ENCODE data around the gene OR10G4.
"Not testable (repeated sequence)": the region's sequence is repeated elsewhere in the genome, so short reads cannot be mapped to it uniquely, and the experiment has no call there.

The OR10G4 gene

DNA sequence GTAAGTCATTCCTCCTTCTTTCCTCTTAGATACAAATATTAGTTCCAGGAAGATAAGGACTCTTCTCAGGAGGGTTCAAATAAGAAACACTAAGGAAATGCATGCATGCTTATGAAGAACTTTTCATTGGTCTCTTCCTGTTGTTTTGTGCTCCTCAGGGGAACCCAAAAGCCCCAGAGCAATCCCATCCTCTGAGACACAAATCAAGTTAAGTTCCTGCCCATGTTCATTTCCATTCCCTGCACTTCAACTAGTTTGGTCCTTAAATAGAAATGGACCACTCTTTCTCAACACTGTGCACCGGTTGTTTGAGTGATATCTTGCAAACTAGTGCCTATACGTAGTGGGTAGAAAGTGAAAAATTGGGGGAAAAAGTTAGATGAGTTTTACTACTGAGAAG lies at the start of gene OR10G4:
TSS of gene OR10G4 (plus strand) at position 301 of the 400 bp plus-strand sequence. CDS start 2,578 bp downstream, outside the sequence.
- Mint-ChIP-seq H3K4me3 (no peak within 1 kb of the TSS), H3K27me3 (peaks cover 8% of the 10 kb centered on the region), H3K4me1 (ENCODE audit: low read depth) (no peaks in the 10 kb centered on the region), H3K36me3 (ENCODE audit: low read depth) (no peaks in the 10 kb centered on the region), H3K9me3 (no peaks in the 10 kb centered on the region), H3K27ac (no peak within 1 kb of the TSS)
- no peak for DNase-seq

- no peak for DNase-seq
- Mint-ChIP-seq H3K4me3 (no peak overlapping the region), H3K27ac (no peak overlapping the region), H3K4me1 (ENCODE audit: low read depth) (no peaks in the 10 kb centered on the region), H3K36me3 (ENCODE audit: low read depth) (no peaks in the 10 kb centered on the region), H3K27me3 (no peaks in the 10 kb centered on the region), H3K9me3 (no peaks in the 10 kb centered on the region)
Observed at GRCh38 chr11:123973816-123974215, 39.0 kb upstream of the OR10G4 start.

DNA sequence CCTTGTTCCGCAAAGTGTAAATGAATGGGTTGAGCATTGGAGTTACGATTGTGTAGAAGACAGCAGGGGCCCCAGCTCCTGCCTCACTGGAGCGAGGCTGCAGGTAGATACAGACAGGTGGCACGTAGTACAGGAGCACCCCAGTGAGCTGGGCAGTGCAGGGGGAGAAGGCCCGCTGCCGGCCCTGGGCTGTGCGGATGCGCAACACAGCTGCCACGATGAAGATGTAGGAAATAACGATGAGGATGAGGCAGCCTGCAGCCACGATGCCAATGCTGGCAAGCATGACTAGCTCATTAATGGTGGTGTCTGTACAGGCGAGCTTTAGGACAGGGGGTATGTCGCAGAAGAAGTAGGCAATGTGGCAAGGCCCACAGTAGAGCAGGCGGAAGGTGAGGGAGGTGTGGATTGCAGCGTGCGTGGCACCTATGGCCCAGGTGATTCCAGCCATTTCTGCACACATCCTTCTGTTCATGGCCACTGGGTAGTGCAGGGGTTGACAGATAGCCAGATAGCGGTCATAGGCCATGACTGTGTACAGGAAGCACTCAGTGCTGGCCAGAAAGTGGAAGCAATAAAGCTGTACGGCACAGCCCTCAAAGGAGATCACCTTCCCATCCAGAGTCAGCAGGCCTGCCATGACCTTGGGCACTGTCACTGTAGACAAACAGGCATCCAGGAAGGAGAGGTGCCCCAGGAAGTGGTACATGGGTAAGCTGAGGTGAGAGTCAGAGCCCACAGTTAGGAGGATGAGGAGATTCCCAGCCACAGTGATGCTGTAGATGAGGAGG lies 35.8 kb upstream of the OR10G4 start:
- Mint-ChIP-seq H3K9me3 (no peaks in the 10 kb centered on the region), H3K4me1 (ENCODE audit: low read depth) (no peaks in the 10 kb centered on the region), H3K27me3 (no peaks in the 10 kb centered on the region), H3K27ac (no peak overlapping the region), H3K36me3 (ENCODE audit: low read depth) (no peaks in the 10 kb centered on the region), H3K4me3 (no peak overlapping the region)
- no peak for DNase-seq

DNA sequence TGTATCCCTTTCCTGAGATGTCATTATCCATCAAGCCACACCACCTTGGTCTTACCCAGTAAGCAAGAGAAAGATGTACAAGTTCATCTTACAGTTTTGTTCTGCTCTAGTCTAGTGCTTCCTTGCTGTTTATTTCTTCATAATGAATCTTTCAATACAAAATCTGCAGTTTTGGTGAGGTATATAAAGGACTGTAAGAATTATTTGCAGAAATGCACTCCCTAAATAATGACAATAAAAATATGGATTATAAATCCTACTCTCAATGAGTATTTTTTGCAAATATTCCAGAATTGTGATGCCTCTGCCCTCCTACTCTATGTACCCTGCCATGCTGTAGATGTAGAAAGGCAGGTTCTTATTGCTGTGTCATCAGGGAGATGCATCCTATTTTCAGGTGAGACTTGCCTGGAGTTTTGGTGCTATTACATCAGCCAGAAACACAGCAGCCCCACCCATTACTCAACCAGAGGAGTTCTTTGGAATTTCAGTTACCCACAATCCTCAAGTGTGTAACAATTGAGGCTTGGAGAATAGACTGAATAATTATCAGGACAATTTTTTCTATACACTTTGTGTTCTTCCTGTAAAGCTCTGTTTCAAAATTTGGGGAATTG lies 35.0 kb upstream of the OR10G4 start, which contains the start of gene OR10S1:
TSS of gene OR10S1 (minus strand) at position 51 of the 617 bp plus-strand sequence. CDS start 117 bp downstream, outside the sequence.
- H3K4me3 Mint-ChIP-seq: no peak within 1 kb of the TSS
- H3K27me3 Mint-ChIP-seq: no peaks in the 10 kb centered on the region
- no peak for DNase-seq
- no peaks in the 10 kb centered on the region for H3K4me1 Mint-ChIP-seq (ENCODE audit: low read depth)
- no peak within 1 kb of the TSS for H3K27ac Mint-ChIP-seq
- H3K36me3 Mint-ChIP-seq (ENCODE audit: low read depth): no peaks in the 10 kb centered on the region
- peaks cover 6% of the 10 kb centered on the region for H3K9me3 Mint-ChIP-seq

GRCh38 chr11:123979311-123979710 lies 33.5 kb upstream of the OR10G4 start:
- H3K4me1 Mint-ChIP-seq (ENCODE audit: low read depth): no peaks in the 10 kb centered on the region
- H3K27me3 Mint-ChIP-seq: no peaks in the 10 kb centered on the region
- H3K27ac Mint-ChIP-seq: no peak overlapping the region
- H3K36me3 Mint-ChIP-seq (ENCODE audit: low read depth): no peaks in the 10 kb centered on the region
- H3K9me3 Mint-ChIP-seq: peaks cover 7% of the 10 kb centered on the region
- H3K4me3 Mint-ChIP-seq: no peak overlapping the region
- DNase-seq: no peak

DNA sequence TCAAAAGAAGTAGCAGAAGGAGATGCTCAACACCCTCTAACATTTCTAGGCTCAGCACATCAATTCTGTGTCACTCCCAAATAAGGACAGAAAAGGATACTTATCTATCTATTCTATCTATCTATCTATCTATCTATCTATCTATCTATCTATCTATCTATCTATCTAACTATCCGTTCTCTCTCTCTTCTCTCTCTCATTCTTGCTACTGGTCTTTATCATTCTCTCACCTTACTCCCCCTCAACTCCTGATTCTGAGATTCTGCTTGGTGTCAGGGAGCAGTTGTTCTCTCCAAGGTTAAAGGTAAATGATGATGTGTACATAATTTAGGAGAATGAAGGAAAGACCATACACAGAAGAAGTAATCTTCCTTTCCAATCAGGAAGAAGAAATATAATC lies 17.7 kb upstream of the OR10G4 start, which contains the start of gene OR10G6:
TSS of gene OR10G6 (minus strand) at position 43 of the 400 bp plus-strand sequence. CDS start at position 43, 0 bp downstream.
- Mint-ChIP-seq H3K36me3 (ENCODE audit: low read depth) (no peaks in the 10 kb centered on the region), H3K4me3 (no peak within 1 kb of the TSS), H3K9me3 (no peaks in the 10 kb centered on the region), H3K4me1 (ENCODE audit: low read depth) (no peaks in the 10 kb centered on the region), H3K27ac (no peak within 1 kb of the TSS), H3K27me3 (peaks cover 3% of the 10 kb centered on the region)
- no peak for DNase-seq

- H3K27me3 Mint-ChIP-seq; H3K4me3 Mint-ChIP-seq; H3K9me3 Mint-ChIP-seq; DNase-seq; H3K27ac Mint-ChIP-seq; H3K4me1 Mint-ChIP-seq (ENCODE audit: low read depth); H3K36me3 Mint-ChIP-seq (ENCODE audit: low read depth): not testable (repeated sequence)
Observed at GRCh38 chr11:124015837-124016236, 3.0 kb downstream of the OR10G4 start.

- Mint-ChIP-seq H3K27me3 (peaks cover 4% of the 10 kb centered on the region), H3K9me3 (no peaks in the 10 kb centered on the region), H3K4me3 (no peak within 1 kb of the TSS), H3K27ac (no peak within 1 kb of the TSS), H3K36me3 (ENCODE audit: low read depth) (no peaks in the 10 kb centered on the region), H3K4me1 (ENCODE audit: low read depth) (no peaks in the 10 kb centered on the region)
- no peak for DNase-seq
Observed at GRCh38 chr11:124026498-124026897, 13.7 kb downstream of the OR10G4 start, which contains the start of gene OR10G8. TSS of gene OR10G8 (plus strand) at chr11:124026798. CDS start at chr11:124029623, 2,825 bp downstream.

- no peak overlapping the region for H3K4me3 Mint-ChIP-seq
- H3K4me1 Mint-ChIP-seq (ENCODE audit: low read depth): no peaks in the 10 kb centered on the region
- peaks cover 20% of the 10 kb centered on the region for H3K27me3 Mint-ChIP-seq
- H3K9me3 Mint-ChIP-seq: no peaks in the 10 kb centered on the region
- no peaks in the 10 kb centered on the region for H3K36me3 Mint-ChIP-seq (ENCODE audit: low read depth)
- no peak for DNase-seq
- no peak overlapping the region for H3K27ac Mint-ChIP-seq
Observed at GRCh38 chr11:124036666-124037065, 23.9 kb downstream of the OR10G4 start.

GRCh38 chr11:124039557-124039956 lies 26.8 kb downstream of the OR10G4 start:
- no peak for DNase-seq
- Mint-ChIP-seq H3K4me3 (no peak overlapping the region), H3K27ac (no peak overlapping the region), H3K4me1 (ENCODE audit: low read depth) (no peaks in the 10 kb centered on the region), H3K9me3 (no peaks in the 10 kb centered on the region), H3K36me3 (ENCODE audit: low read depth) (no peaks in the 10 kb centered on the region), H3K27me3 (peaks cover 17% of the 10 kb centered on the region)

DNA sequence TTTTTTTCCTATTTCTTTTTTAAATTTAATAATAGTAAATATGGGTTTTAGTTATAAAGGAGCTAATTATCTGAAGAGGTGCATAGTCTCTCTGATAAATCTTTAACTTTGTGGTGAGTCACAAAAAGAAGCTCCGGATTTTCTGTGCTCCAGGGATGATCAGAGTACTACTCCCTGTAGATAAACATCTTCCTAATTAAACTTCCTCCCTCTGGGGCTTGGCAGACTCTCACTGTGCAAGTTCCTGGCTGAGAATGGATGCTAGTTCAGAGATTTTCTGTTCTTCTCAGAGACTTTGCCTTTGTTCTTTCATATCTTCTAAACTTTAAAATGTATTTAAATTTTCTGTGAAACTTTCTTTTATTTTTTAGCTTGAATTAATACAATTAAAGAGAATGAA lies 28.5 kb downstream of the OR10G4 start, which contains the start of gene OR10G7:
TSS of gene OR10G7 (minus strand) at position 72 of the 400 bp plus-strand sequence. CDS start 2,324 bp downstream, outside the sequence.
- H3K4me1 Mint-ChIP-seq (ENCODE audit: low read depth): no peaks in the 10 kb centered on the region
- H3K27me3 Mint-ChIP-seq: peaks cover 13% of the 10 kb centered on the region
- H3K9me3 Mint-ChIP-seq: no peaks in the 10 kb centered on the region
- H3K36me3 Mint-ChIP-seq (ENCODE audit: low read depth): no peaks in the 10 kb centered on the region
- no peak for DNase-seq
- no peak within 1 kb of the TSS for H3K4me3 Mint-ChIP-seq
- no peak within 1 kb of the TSS for H3K27ac Mint-ChIP-seq

- Mint-ChIP-seq H3K4me3 (no peak overlapping the region), H3K4me1 (ENCODE audit: low read depth) (no peaks in the 10 kb centered on the region), H3K9me3 (no peaks in the 10 kb centered on the region), H3K27me3 (peaks cover 3% of the 10 kb centered on the region), H3K36me3 (ENCODE audit: low read depth) (no peaks in the 10 kb centered on the region), H3K27ac (no peak overlapping the region)
- DNase-seq: no peak
Observed at GRCh38 chr11:124043420-124043819, 30.6 kb downstream of the OR10G4 start.

- no peak for DNase-seq
- no peak overlapping the region for H3K4me3 Mint-ChIP-seq
- H3K27me3 Mint-ChIP-seq: peaks cover 20% of the 10 kb centered on the region
- no peaks in the 10 kb centered on the region for H3K36me3 Mint-ChIP-seq (ENCODE audit: low read depth)
- peaks cover 3% of the 10 kb centered on the region for H3K4me1 Mint-ChIP-seq (ENCODE audit: low read depth)
- H3K27ac Mint-ChIP-seq: no peak overlapping the region
- no peaks in the 10 kb centered on the region for H3K9me3 Mint-ChIP-seq
Observed at GRCh38 chr11:124050748-124051147, 38.0 kb downstream of the OR10G4 start.

DNA sequence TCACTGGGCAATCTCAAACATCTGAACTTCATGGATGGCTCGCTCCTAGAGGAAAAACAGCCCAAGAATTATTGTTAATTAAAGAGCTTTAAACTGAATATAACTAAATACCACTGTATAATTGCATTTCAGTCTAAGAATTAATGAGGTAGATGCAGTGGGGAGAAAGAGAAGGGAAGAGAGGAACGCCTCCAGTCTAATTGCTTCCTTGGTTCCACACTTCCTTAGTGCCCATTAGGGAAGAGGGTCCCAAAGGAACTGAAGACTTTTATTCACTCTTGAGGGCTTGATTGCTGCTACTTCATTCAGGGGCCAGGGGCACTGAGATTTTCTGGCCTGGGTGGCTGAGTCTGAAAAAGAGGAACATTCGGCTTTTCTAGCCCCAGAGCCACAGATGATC lies 40.2 kb downstream of the OR10G4 start:
- Mint-ChIP-seq H3K27me3 (peaks cover 20% of the 10 kb centered on the region), H3K9me3 (no peaks in the 10 kb centered on the region), H3K36me3 (ENCODE audit: low read depth) (no peaks in the 10 kb centered on the region), H3K4me1 (ENCODE audit: low read depth) (peaks cover 3% of the 10 kb centered on the region), H3K4me3 (no peak overlapping the region), H3K27ac (no peak overlapping the region)
- no peak for DNase-seq
